Upper lobe of right lung (tissue), 1 donor: ENCODE data around the gene CCT7. TPM values are rescaled to one million over a fixed set of nuclear protein-coding genes. Genes with fewer than 3 reads are reported as not detected.
"Not testable (repeated sequence)": the region's sequence is repeated elsewhere in the genome, so short reads cannot be mapped to it uniquely, and the experiment has no call there.

Experiments used
- ATAC-seq: fragments of 200-7000 bp; cut with Tn5 transposase; one replicate; pipeline ENCODE4 v1.9.1; 2020; ENCODE audit warnings: mild to moderate bottlenecking, moderate library complexity
- DNase-seq: peaks from one replicate; pipeline ENCODE4 v3.0.0-alpha.2; 2020
- H3K27ac ChIP-seq: fragments of 200-600 bp; one replicate; pipeline ENCODE4 v1.8.0; 2022
- H3K27me3 ChIP-seq: fragments of 200-600 bp; one replicate; pipeline ENCODE4 v1.8.0; 2022; ENCODE audit warnings: mild to moderate bottlenecking
- H3K36me3 ChIP-seq: fragments of 200-600 bp; one replicate; pipeline ENCODE4 v1.8.0; 2022
- H3K4me1 ChIP-seq: fragments of 200-600 bp; one replicate; pipeline ENCODE4 v1.8.0; 2022
- H3K4me3 ChIP-seq: fragments of 200-600 bp; one replicate; pipeline ENCODE4 v1.8.0; 2022; ENCODE audit warnings: mild to moderate bottlenecking
- H3K9me3 ChIP-seq: fragments of 200-600 bp; one replicate; pipeline ENCODE4 v1.8.0; 2022
- intact Hi-C: fragments of 100-400 bp; cut with DNase I; formaldehyde crosslinking; loops from one replicate; pipeline ENCODE4 v1.11.0; 2022
- long read RNA-seq: library from polyadenylated mRNA; unstranded; transcript quantifications from one replicate; pipeline ENCODE4 v2.0.0, GENCODE V29; 2021
- total RNA-seq: library from RNA; stranded (reverse); fragmentation: NEBNext Ultra II Directional; extraction: Animal tissue kit (Norgen Biotek cat#: 25700); gene quantifications from one replicate; pipeline ENCODE4 v1.2.1, GENCODE V29; 2021
- TF ChIP-seq, protein P1 (sequence below): fragments of 200-600 bp; IDR thresholded peaks from one replicate; pipeline ENCODE4 v1.8.0; 2022; ENCODE audit warnings: antibody characterized with exemption
- donor health status: DM: no; HTN: yes; CAD: no; lungs with severe emphysema.

The CCT7 gene
- total RNA-seq: 152 TPM
- long read RNA-seq, transcript CCT7-201 (12 exons, 1,916 nt): major isoform, 188 of 200 reads
- long read RNA-seq, partial matches to known transcripts: 6 of 200 reads
- long read RNA-seq, other reads (novel, unspliced or antisense): 6 of 200 reads

DNA sequence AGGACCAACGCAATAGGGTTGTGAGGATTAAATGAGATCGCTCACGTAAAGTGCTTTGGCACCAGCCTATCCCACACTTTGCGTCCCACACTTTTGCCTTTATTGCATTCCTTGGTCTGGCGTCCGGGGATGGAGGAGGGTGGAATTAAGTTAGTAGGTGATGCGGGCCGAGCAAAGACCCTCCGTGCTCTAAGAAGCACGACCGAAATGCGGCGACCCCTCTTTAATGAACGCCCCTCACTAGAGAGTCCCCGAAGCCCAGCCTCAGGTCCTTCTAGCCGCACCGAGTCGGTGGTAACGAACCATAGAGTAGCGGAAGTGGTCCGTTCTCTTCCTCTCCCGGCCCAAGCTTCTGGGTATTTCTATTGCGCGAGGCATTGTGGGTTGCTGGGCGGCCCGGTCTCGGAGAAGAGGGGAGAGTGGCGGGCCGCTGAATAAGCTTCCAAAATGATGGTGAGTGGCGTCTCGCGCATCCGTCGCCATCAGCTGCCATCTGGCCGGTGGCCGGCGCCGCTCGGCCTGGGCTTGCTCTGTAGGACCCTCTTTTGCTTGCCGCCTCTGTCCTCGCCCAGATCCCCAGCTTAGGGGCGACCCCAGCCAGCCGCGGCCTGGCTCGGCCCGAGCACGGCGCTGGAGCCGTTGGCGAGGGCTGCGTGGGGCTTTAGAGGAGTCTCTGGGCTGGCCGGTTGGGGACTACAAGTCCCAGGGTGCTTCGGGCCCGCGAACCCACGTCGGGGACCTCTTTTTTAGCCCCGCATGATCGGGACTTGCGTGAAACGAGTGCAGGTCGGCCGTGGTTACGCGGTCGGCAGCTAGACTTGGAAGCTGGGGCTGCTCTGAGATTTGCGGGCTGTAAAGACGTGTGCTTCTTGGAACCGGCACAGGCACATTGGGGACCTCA is at the start of gene CCT7:
Gene CCT7, plus strand, starts transcription at position 377 of the 901 bp plus-strand sequence. Its CDS starts 71 bp downstream, at position 448.
- H3K36me3 ChIP-seq: peaks cover 12% of the 10 kb centered on the region
- ATAC-seq (peak; percentile 88), DNase-seq (peak; percentile 91)
- no peaks in the 10 kb centered on the region for H3K27me3 ChIP-seq
- peaks cover 25% of the 10 kb centered on the region for H3K4me1 ChIP-seq
- peak within 1 kb of the TSS; percentile 93 for H3K4me3 ChIP-seq
- intact Hi-C loops: no loop called here
- TF ChIP-seq, protein P1, sequence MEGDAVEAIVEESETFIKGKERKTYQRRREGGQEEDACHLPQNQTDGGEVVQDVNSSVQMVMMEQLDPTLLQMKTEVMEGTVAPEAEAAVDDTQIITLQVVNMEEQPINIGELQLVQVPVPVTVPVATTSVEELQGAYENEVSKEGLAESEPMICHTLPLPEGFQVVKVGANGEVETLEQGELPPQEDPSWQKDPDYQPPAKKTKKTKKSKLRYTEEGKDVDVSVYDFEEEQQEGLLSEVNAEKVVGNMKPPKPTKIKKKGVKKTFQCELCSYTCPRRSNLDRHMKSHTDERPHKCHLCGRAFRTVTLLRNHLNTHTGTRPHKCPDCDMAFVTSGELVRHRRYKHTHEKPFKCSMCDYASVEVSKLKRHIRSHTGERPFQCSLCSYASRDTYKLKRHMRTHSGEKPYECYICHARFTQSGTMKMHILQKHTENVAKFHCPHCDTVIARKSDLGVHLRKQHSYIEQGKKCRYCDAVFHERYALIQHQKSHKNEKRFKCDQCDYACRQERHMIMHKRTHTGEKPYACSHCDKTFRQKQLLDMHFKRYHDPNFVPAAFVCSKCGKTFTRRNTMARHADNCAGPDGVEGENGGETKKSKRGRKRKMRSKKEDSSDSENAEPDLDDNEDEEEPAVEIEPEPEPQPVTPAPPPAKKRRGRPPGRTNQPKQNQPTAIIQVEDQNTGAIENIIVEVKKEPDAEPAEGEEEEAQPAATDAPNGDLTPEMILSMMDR: no peak
- H3K9me3 ChIP-seq: no peaks in the 10 kb centered on the region
- H3K27ac ChIP-seq: peak within 1 kb of the TSS; percentile 91

DNA sequence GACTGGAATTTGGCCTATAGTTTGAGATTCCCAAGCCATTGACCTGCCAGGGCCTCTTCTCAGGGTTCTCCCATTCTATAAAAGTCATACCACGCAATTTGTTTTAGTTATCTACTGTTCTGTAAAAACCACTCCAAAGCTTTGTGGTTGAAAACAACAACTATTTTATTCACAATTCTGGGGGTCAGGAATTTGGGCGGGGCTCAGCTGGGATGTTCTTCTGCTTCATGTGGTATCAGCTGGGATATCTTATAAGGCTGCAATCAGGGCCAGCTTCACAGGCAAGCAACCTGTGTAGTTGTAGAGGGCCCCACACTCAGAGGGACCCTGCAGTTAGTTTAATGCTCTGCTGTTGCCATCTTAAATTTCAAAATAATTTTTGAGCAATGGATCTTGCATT is 48.1 kb upstream of the CCT7 start:
- Histone ChIP-seq H3K27me3 (peaks cover 5% of the 10 kb centered on the region), H3K4me1 (no peaks in the 10 kb centered on the region), H3K36me3 (no peaks in the 10 kb centered on the region), H3K4me3 (no peak overlapping the region), H3K27ac (no peak overlapping the region), H3K9me3 (no peaks in the 10 kb centered on the region)
- intact Hi-C loops: no loop called here
- DNase-seq (no peak), ATAC-seq (no peak)
- TF ChIP-seq, protein P1: no peak

DNA sequence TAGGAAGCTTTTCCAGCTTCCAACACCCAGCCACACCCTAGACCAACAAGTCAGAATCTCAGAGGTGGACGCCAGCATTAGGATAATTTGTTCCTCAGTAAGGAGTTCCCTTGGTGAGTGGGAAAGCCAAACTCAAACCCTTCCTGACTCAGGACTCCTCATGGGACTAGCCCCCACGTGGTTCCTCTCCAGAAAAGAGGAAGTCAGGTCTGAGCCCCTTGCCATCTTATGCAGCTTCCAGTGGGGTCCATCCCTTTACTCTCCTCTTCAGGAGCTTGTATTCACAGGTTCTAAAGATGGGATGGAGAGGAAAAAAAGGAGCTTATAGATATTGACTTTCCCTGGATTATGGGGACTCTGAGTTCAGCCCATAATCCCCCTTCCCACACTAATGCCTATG is 46.6 kb upstream of the CCT7 start:
- ATAC-seq: no peak
- H3K27me3 ChIP-seq: no peaks in the 10 kb centered on the region
- H3K4me3 ChIP-seq: no peak overlapping the region
- intact Hi-C loops: no loop called here
- H3K4me1 ChIP-seq: no peaks in the 10 kb centered on the region
- H3K27ac ChIP-seq: no peak overlapping the region
- no peaks in the 10 kb centered on the region for H3K9me3 ChIP-seq
- DNase-seq: no peak
- TF ChIP-seq, protein P1: no peak
- H3K36me3 ChIP-seq: no peaks in the 10 kb centered on the region

DNA sequence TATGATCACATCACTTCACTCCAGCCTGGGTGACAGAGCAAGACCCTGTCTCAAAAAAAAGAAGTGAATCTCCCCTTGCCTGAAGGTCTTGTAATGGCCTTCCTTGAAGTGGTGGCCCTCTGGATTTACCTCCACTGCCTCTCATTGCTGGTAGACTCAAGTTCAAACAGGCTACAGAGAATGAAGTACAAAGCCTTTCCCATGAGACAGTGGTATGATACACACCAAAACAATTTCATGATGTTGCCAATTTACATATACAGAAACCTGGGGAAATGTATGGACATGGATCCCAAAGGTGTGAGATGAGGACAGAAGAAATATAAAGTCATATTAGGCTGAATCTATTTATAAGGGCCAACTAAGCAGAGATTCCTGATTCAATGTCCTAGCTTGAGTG is 36.5 kb upstream of the CCT7 start:
- Histone ChIP-seq H3K4me3 (no peak overlapping the region), H3K9me3 (no peaks in the 10 kb centered on the region), H3K4me1 (peaks cover 8% of the 10 kb centered on the region), H3K27ac (no peak overlapping the region), H3K36me3 (no peaks in the 10 kb centered on the region), H3K27me3 (peaks cover 32% of the 10 kb centered on the region)
- intact Hi-C loops: no loop called here
- no peak for ATAC-seq
- TF ChIP-seq, protein P1: no peak
- DNase-seq: no peak

DNA sequence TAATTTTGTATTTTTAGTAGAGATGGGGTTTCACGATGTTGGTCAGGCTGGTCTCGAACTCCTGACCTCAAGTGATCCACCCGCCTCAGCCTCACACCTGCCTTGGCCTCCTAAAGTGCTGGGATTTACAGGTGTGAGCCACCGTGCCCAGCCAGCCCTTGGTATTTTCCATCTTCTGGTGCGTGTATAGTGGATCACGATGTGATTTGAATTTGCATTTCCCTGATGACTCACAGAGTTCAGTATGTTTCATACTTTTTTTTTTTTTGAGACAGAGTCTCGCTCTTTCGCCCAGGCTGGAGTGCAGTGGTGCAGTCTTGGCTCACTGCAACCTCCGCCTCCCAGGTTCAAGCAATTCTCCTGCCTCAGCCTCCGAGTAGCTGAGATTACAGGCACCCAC is 33.8 kb upstream of the CCT7 start:
- intact Hi-C loops, H3K27ac ChIP-seq, H3K9me3 ChIP-seq, H3K4me3 ChIP-seq, ATAC-seq, H3K36me3 ChIP-seq, DNase-seq: not testable (repeated sequence)
- H3K27me3 ChIP-seq: peaks cover 53% of the 10 kb centered on the region
- peaks cover 14% of the 10 kb centered on the region for H3K4me1 ChIP-seq
